ENCODE results near the gene MPC2.
"Not testable (repeated sequence)": the region's sequence is repeated elsewhere in the genome, so short reads cannot be mapped to it uniquely, and the experiment has no call there.

Gene MPC2

GRCh38 chr1:167909691-167910180 lies 27.1 kb downstream of the MPC2 start:
- no peak for DNase-seq (ENCODE audit: low read depth in 2 of 3, low spot score in 2 of 3)

- DNase-seq (ENCODE audit: low read depth in 2 of 3, low spot score in 2 of 3) = no peak
These were observed 31.2 kb downstream of the MPC2 start for GRCh38 chr1:167905671-167906070.

GRCh38 chr1:167905182-167905581 lies 31.7 kb downstream of the MPC2 start:
- DNase-seq (ENCODE audit: low read depth in 2 of 3, low spot score in 2 of 3) = no peak

DNA sequence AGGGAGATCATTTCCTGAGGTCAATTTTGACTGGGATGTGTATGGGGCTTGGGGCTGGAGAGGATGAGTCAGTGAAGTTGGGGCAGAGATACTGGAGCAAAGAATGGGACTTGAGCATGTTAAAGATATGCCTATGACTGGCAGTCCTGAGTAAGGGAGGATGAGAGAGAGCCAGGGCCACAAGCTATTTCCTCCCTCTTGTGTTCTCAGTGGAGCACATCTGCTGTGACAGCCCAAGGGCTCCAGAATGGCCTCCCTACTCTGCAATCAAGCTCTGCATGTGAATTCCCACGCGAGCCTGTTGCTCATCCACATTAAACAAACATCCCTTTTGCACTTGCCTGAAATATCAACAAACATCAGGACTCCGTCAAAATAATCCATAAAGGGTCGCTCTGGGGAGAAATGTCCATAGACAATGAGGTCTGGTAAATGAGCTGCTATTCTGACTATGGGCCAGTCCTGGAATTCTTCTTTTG lies 32.2 kb downstream of the MPC2 start:
- DNase-seq (ENCODE audit: low read depth in 2 of 3, low spot score in 2 of 3) = no peak

- DNase-seq (ENCODE audit: low read depth in 2 of 3, low spot score in 2 of 3) = no peak
These were observed 36.0 kb downstream of the MPC2 start for GRCh38 chr1:167900907-167901306.

- no peak for DNase-seq (ENCODE audit: low read depth in 2 of 3, low spot score in 2 of 3)
These were observed 37.6 kb downstream of the MPC2 start for GRCh38 chr1:167899253-167899681.

- DNase-seq (ENCODE audit: low read depth in 2 of 3, low spot score in 2 of 3) = no peak
These were observed 38.2 kb downstream of the MPC2 start for GRCh38 chr1:167898578-167899222.

DNA sequence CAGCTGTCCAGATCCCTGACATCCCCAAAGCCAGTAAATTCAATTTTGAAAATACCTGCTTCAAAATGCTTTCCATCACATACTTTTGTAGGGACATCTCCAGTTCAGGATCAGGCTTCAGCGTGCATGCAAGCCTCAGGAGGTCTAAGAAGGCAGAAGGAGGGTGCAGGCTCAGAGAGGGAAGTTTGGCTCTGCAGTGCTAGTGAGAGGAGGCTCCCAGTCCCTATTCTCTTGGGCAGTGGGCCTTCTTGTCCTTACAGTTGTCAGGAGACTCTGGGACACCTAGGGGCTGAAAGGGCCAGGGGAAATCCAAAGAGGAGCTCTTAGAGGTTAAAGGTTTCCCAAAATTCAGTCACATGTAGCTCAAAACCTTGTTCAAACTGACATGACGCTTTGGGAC lies 43.1 kb downstream of the MPC2 start:
- no peak for DNase-seq (ENCODE audit: low read depth in 2 of 3, low spot score in 2 of 3)

DNA sequence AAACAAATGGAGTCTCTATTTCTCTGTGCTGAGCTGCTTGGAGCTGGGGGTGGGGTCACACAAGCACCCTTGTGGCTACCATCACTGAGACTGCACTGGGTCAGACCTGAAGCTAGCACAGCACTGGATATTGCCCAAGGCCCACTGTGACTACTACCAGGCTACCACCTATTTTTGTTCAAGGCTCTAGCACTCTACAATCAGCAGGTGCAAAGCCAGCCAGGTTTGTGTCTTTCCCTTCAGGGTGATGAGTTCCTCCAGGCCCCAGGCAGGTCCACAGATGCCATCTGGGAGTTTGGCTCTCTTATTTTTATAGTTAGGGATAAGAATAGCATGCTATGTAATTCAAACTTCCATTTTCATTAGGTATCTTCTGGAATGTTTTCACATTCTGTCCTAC lies 46.5 kb downstream of the MPC2 start:
- no peak for DNase-seq (ENCODE audit: low read depth in 2 of 3, low spot score in 2 of 3)

DNA sequence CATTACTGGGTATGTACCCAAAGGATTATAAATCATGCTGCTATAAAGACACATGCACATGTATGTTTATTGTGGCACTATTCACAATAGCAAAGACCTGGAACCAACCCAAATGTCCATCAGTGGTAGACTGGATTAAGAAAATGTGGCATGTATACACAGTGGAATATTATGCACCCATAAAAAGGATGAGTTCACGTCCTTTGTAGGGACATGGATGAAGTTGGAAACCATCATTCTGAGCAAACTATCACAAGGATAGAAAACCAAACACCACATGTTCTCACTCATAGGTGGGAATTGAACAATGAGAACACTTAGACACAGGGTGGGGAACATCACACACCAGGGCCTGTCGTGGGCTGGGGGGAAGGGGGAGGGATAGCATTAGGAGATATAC lies 49.7 kb downstream of the MPC2 start:
- DNase-seq (ENCODE audit: low read depth in 2 of 3, low spot score in 2 of 3) = not testable (repeated sequence)

DNA sequence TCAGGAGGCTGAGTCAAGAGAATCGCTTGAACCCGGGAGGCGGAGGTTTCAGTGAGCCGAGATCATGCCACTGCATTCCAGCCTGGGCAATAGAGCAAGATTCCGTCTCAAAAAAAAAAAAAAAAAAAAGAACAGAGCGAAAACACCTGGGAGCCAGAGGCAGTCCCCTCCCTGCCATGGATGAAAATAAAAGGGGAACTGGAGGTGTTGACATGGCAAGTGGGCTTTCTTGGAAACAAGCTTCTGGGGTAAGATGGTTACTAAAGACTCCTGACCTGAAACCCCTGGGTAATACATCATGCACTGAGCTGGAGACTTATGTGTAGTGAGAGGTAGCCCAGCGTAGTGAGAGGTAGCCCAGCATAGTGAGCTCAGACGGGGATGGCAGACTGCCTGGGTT lies 54.5 kb downstream of the MPC2 start:
- no peak for DNase-seq (ENCODE audit: low read depth in 2 of 3, low spot score in 2 of 3)

- DNase-seq (ENCODE audit: low read depth in 2 of 3, low spot score in 2 of 3) = no peak
These were observed 55.1 kb downstream of the MPC2 start for GRCh38 chr1:167881786-167882185.

GRCh38 chr1:167881069-167881468 lies 55.8 kb downstream of the MPC2 start:
- no peak for DNase-seq (ENCODE audit: low read depth in 2 of 3, low spot score in 2 of 3)

GRCh38 chr1:167880580-167881021 lies 56.3 kb downstream of the MPC2 start:
- DNase-seq (ENCODE audit: low read depth in 2 of 3, low spot score in 2 of 3) = no peak

DNA sequence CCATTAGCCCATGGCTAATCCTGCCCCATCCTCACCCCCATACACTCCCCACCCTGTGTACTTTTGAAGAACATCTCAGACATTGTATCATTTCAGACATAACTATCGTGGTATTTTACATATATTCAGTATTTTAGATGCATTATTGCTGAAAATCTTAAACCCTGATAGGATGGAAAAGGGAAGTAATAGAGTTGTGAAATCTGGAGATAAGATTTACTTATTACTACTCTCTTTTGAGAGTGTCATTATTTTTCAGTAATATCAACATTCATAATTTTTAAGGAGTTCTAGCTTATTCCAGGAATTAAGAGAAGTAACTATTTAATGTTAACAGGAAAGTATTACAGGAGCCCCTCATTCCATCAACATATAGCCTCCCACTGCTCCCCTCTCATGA lies 57.4 kb downstream of the MPC2 start:
- no peak for DNase-seq (ENCODE audit: low read depth in 2 of 3, low spot score in 2 of 3)

DNA sequence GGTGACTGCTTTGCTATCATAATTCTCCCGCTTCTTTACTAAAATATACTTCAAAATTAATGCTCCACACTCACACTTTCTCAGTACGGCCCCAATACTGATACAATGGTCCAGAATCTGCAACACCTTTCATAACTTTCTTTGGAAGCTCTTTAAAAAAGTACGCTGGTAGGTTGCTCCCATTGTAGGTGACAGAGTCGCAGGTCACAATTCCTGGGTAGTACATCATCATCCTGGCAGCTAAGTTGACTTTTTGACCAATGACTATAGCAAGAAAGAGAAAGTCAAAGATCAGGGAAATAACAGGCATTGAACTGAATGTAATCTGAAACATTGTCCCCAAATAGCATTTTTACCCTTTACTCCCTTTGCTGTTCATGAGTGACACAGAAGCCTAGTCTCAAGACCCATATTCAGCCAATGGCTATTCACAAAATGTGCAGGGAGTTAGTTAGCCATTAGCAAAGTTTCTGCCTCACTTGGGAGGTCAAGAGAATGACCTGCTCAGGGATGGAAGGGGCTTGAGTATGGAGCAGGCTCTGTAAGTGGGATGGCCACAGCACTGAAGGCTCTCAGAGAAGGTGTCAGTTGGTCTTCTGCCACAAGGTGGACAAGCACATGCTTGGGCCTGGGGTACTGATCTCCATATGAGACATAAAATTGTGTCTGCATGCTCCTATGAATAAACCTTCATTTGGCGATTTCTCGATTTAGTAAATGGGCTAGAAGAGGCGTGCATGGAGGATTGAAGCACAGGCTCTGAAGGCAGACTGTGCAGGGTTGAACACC lies 58.3 kb downstream of the MPC2 start:
- no peak for DNase-seq (ENCODE audit: low read depth in 2 of 3, low spot score in 2 of 3)

DNA sequence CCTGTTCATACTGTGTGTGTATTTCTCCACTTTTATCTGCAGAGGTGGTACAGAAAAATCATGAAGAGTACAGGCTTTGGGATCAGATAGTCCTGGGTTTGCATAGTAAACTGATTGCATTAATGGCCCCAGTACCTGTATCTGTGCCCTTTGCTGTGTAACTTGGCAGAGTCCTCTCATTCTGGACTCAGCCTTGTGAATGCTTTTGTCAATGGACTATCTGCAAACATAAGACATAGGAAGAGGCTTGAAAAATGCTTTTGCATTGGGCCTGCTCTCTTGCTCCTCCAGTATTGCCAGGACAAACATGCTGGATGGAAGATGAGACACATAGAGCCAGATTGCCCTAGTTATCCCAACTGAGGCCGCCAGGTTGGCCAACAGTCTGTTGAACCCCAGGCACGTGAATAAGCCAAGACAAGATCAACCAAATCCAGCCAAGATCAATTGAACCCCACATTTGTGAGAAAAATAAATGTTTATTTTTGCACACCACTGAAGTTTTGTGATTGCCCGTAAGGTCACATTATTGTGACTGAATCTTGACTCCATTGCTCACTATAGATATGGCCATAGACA lies 60.2 kb downstream of the MPC2 start:
- DNase-seq (ENCODE audit: low read depth in 2 of 3, low spot score in 2 of 3) = no peak

DNA sequence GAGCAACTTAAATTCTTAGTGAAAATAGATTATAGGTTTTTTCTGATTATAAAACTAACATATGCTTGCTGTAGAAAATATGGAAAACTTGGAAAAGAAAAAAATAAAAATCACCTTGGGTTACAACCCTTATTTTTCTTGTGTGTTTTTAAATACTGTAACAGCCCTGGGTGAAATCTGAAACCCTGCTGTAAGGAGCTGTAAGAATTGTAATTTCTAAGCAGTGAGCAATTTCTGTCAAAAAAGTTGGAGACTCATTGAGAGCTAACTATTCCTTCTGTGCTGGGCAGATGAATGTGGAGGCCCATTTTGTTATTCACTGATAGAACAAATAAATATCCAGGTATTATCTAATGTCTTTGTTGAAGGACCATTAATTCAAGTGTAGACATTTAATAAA lies 65.5 kb downstream of the MPC2 start:
- DNase-seq (ENCODE audit: low read depth in 2 of 3, low spot score in 2 of 3) = no peak

GRCh38 chr1:167869157-167870001 lies 67.5 kb downstream of the MPC2 start:
- not testable (repeated sequence) for DNase-seq (ENCODE audit: low read depth in 2 of 3, low spot score in 2 of 3)

DNA sequence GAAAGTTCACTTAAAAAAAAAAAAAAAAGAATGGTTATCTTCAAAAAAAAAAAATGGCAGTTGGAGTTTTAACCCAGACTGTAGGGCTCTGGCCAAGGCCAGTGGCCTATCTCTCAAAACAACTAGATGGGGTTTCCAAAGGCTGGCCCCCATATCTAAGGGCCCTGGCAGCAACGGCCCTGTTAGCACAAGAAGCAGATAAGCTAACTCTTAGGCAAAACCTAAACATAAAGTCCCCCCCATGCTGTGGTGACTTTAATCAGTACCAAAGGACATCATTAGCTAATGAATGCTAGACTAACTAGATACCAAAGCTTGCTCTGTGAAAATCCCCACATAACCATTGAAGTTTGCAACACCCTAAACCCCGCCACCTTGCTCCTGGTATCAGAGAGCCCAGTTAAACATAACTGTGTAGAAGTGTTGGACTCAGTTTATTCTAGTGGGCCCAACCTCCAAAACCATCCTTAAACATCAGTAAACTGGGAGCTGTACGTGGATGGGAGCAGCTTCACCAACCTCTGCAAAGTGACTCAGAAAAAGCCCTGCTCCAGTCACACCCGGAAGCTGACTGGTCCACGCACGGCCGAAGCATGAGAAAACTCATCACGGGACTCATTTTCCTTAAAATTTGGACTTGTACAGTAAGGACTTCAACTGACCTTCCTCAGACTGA lies 70.0 kb downstream of the MPC2 start:
- DNase-seq (ENCODE audit: low read depth in 2 of 3, low spot score in 2 of 3) = not testable (repeated sequence)

Measured in activated CD8-positive, alpha-beta memory T cell treated with anti-CD3 and anti-CD28 coated beads for 48 hours (primary cell).